Measurements from ENCODE around the gene ST3GAL4.

The ST3GAL4 gene

GRCh38 chr11:126432065-126432461, 76.6 kb downstream of the ST3GAL4 start:
- DNase-seq (ENCODE audit: extremely low read depth, insufficient read length), result no peak
- no peak overlapping the region for H3K4me3 ChIP-seq (replicated peaks; ENCODE audit: low read depth, low read length)
- H3K27me3 ChIP-seq (replicated peaks; ENCODE audit: control insufficient read depth, insufficient read depth, low read length), result no peaks in the 10 kb centered on the region; the same call in none of the 2 replicates
- TF ChIP-seq CTCF (IDR thresholded peaks at IDR 0.05; ENCODE audit: insufficient read depth, low read length, poor library complexity, severe bottlenecking), result no peak
- H3K36me3 ChIP-seq (ENCODE audit: control insufficient read depth, insufficient read depth, low read length), result no peaks in the 10 kb centered on the region

- DNase-seq (ENCODE audit: extremely low read depth, insufficient read length), result no peak
- Histone ChIP-seq H3K36me3 (ENCODE audit: control insufficient read depth, insufficient read depth, low read length) (no peaks in the 10 kb centered on the region), H3K4me3 (replicated peaks; ENCODE audit: low read depth, low read length) (no peak overlapping the region), H3K27me3 (replicated peaks; ENCODE audit: control insufficient read depth, insufficient read depth, low read length) (no peaks in the 10 kb centered on the region; the same call in none of the 2 replicates)
- no peak for TF ChIP-seq CTCF (IDR thresholded peaks at IDR 0.05; ENCODE audit: insufficient read depth, low read length, poor library complexity, severe bottlenecking)
Observed at GRCh38 chr11:126432525-126432924, 77.0 kb downstream of the ST3GAL4 start.

- TF ChIP-seq CTCF (IDR thresholded peaks at IDR 0.05; ENCODE audit: insufficient read depth, low read length, poor library complexity, severe bottlenecking), result no peak
- H3K27me3 ChIP-seq (replicated peaks; ENCODE audit: control insufficient read depth, insufficient read depth, low read length), result no peaks in the 10 kb centered on the region; the same call in none of the 2 replicates
- no peak for DNase-seq (ENCODE audit: extremely low read depth, insufficient read length)
- no peaks in the 10 kb centered on the region for H3K36me3 ChIP-seq (ENCODE audit: control insufficient read depth, insufficient read depth, low read length)
- no peak overlapping the region for H3K4me3 ChIP-seq (replicated peaks; ENCODE audit: low read depth, low read length)
Observed at GRCh38 chr11:126433244-126433846, 77.9 kb downstream of the ST3GAL4 start.

GRCh38 chr11:126433989-126434949, 78.8 kb downstream of the ST3GAL4 start:
- no peak for DNase-seq (ENCODE audit: extremely low read depth, insufficient read length)
- no peak for TF ChIP-seq CTCF (IDR thresholded peaks at IDR 0.05; ENCODE audit: insufficient read depth, low read length, poor library complexity, severe bottlenecking)
- H3K36me3 ChIP-seq (ENCODE audit: control insufficient read depth, insufficient read depth, low read length), result no peaks in the 10 kb centered on the region
- H3K27me3 ChIP-seq (replicated peaks; ENCODE audit: control insufficient read depth, insufficient read depth, low read length), result no peaks in the 10 kb centered on the region; the same call in none of the 2 replicates
- no peak overlapping the region for H3K4me3 ChIP-seq (replicated peaks; ENCODE audit: low read depth, low read length)

GRCh38 chr11:126434950-126435335, 79.5 kb downstream of the ST3GAL4 start:
- no peaks in the 10 kb centered on the region; the same call in none of the 2 replicates for H3K27me3 ChIP-seq (replicated peaks; ENCODE audit: control insufficient read depth, insufficient read depth, low read length)
- no peaks in the 10 kb centered on the region for H3K36me3 ChIP-seq (ENCODE audit: control insufficient read depth, insufficient read depth, low read length)
- DNase-seq (ENCODE audit: extremely low read depth, insufficient read length), result no peak
- no peak overlapping the region for H3K4me3 ChIP-seq (replicated peaks; ENCODE audit: low read depth, low read length)
- TF ChIP-seq CTCF (IDR thresholded peaks at IDR 0.05; ENCODE audit: insufficient read depth, low read length, poor library complexity, severe bottlenecking), result no peak

Measured in GM06990 (cell line).